Panc1 (cell line): ENCODE measurements around the gene USP31. TPM values are rescaled to one million over a fixed set of nuclear protein-coding genes. Genes with fewer than 3 reads are reported as not detected.

Experiments used
- ATAC-seq: fragments of 200-7000 bp; cut with Tn5 transposase; 2 replicates; pipeline ENCODE4 v1.9.1; 2020; ENCODE audit warnings: mild to moderate bottlenecking, moderate library complexity
- BruUV-seq: library from RNA; stranded (reverse); fragments of 400-500 nt; replicated peaks from 2 replicates; lab custom pipeline; 2021; lab: Mats Ljungman, UMichigan
- CTCF ChIA-PET: fragments of 300-600 bp; sonication (Branson Sonifier 250); formaldehyde crosslinking; loops from one replicate; lab custom pipeline; 2022; ENCODE audit warnings: antibody characterized with exemption; lab: Charles Lee
- POLR2A ChIA-PET: fragments of 300-600 bp; sonication (Branson Sonifier 250); formaldehyde crosslinking; loops from one replicate; lab custom pipeline; 2022; ENCODE audit warnings: antibody characterized with exemption; lab: Charles Lee
- DNase-seq: peaks from one replicate; pipeline ENCODE4 v3.0.0-alpha.2; 2010; ENCODE audit warnings: low read depth, low spot score
- H3K27ac ChIP-seq: 2 replicates; pipeline ENCODE4 v1.5.1; 2011; ENCODE audit warnings: mild to moderate bottlenecking, low read length, inconsistent platforms
- H3K27me3 ChIP-seq: fragments of 200-500 bp; sonication (Bioruptor generic); 2 replicates; pipeline ENCODE4 v1.6.0; 2014; ENCODE audit warnings: low read length, inconsistent platforms; ENCODE audit not compliant: control insufficient read depth, insufficient read depth
- H3K36me3 ChIP-seq: fragments of 200-500 bp; sonication (Bioruptor generic); 2 replicates; pipeline ENCODE4 v1.5.1; 2014; ENCODE audit warnings: inconsistent platforms, mild to moderate bottlenecking, low read length, moderate library complexity; ENCODE audit not compliant: control insufficient read depth, insufficient read depth
- H3K4me1 ChIP-seq: 2 replicates; pipeline ENCODE4 v1.5.1; 2011; ENCODE audit warnings: inconsistent platforms, mild to moderate bottlenecking, low read length, moderate library complexity; ENCODE audit not compliant: control insufficient read depth, insufficient read depth
- H3K4me3 ChIP-seq, 2 experiments: 2 replicates each; pipeline ENCODE4 v1.5.1; 2011 to 2012; ENCODE audit warnings: low read depth in 2 of 2, low read length in 2 of 2, mild to moderate bottlenecking in 2 of 2, inconsistent platforms in 1 of 2, moderate library complexity in 1 of 2
- H3K9me3 ChIP-seq: fragments of 200-500 bp; sonication (Bioruptor generic); 2 replicates; pipeline ENCODE4 v1.5.1; 2014; ENCODE audit warnings: low read depth, mild to moderate bottlenecking, inconsistent platforms, low read length, moderate library complexity; ENCODE audit not compliant: control insufficient read depth, insufficient read depth
- CTCF ChIP-seq: fragments of 450-650 bp; IDR thresholded peaks from 2 replicates; pipeline ENCODE4 v1.5.1; 2017; ENCODE audit warnings: mild to moderate bottlenecking
- POLR2AphosphoS5 ChIP-seq: IDR thresholded peaks from 2 replicates; pipeline ENCODE4 v1.6.1; 2012; ENCODE audit warnings: mild to moderate bottlenecking, low read depth, low read length, moderate library complexity
- REST ChIP-seq, 2 experiments: IDR thresholded peaks; 2 replicates each; pipeline ENCODE4 v1.6.1; 2011 to 2012; ENCODE audit warnings: low read depth in 2 of 2, control low read depth in 1 of 2, low read length in 1 of 2, mild to moderate bottlenecking in 1 of 2, moderate library complexity in 1 of 2; ENCODE audit not compliant: insufficient read depth in 1 of 2
- SIN3A ChIP-seq: IDR thresholded peaks from 2 replicates; pipeline ENCODE4 v1.6.1; 2012; ENCODE audit warnings: low read depth, mild to moderate bottlenecking, low read length, moderate library complexity, borderline replicate concordance; ENCODE audit not compliant: insufficient read depth
- TCF7L2 ChIP-seq: IDR thresholded peaks from 2 replicates; pipeline ENCODE4 v1.6.1; 2011; ENCODE audit warnings: mild to moderate bottlenecking, low read depth, low read length, inconsistent platforms
- in situ Hi-C: cut with HindIII; loops from 2 replicates; pipeline ENCODE4 v1.10.0; 2016; ENCODE audit warnings: low sequenced_read_pairs, low pct_unique_long_range_greater_than_20kb
- intact Hi-C: fragments of 100-400 bp; cut with micrococcal nuclease; formaldehyde crosslinking; loops from one replicate; pipeline ENCODE4 v1.10.0; 2022; ENCODE audit not compliant: unreplicated experiment
- total RNA-seq: library from RNA; stranded (reverse); gene quantifications from one replicate; pipeline ENCODE4 v1.2.1, GENCODE V29; 2021; ENCODE audit not compliant: unreplicated experiment

The USP31 gene
- total RNA-seq, 1 experiment from 2014 or later: 27.2 TPM

- Histone ChIP-seq H3K4me1 (no peaks in the 10 kb centered on the region), H3K4me3 (no peak overlapping the region), H3K36me3 (no peaks in the 10 kb centered on the region), H3K27me3 (peaks cover 19% of the 10 kb centered on the region), H3K9me3 (no peaks in the 10 kb centered on the region), H3K27ac (no peak overlapping the region)
- POLR2A ChIA-PET: no interaction called here
- no TSS peak for BruUV-seq
- in situ Hi-C loops (no loop called here), intact Hi-C loops (no loop called here)
- TF ChIP-seq TCF7L2 (no peak), REST (IDR thresholded peaks at IDR 0.05; ENCODE audit: insufficient read depth in 1 of 2, low read depth in 2 of 2, low read length in 1 of 2) (no peak), SIN3A (no peak), POLR2AphosphoS5 (no peak), CTCF (no peak)
- DNase-seq (no peak), ATAC-seq (no peak)
- CTCF ChIA-PET: no interaction called here
Measured at GRCh38 chr16:23031508-23032098, 117.6 kb downstream of the USP31 start.

GRCh38 chr16:23029733-23030420, 119.4 kb downstream of the USP31 start:
- Histone ChIP-seq H3K36me3 (no peaks in the 10 kb centered on the region), H3K4me1 (no peaks in the 10 kb centered on the region), H3K4me3 (no peak overlapping the region), H3K9me3 (no peaks in the 10 kb centered on the region), H3K27me3 (peaks cover 24% of the 10 kb centered on the region), H3K27ac (no peak overlapping the region)
- in situ Hi-C loops (no loop called here), intact Hi-C loops (no loop called here)
- ChIA-PET CTCF (no interaction called here), POLR2A (no interaction called here)
- DNase-seq (no peak), ATAC-seq (no peak)
- TF ChIP-seq TCF7L2 (no peak), CTCF (no peak), POLR2AphosphoS5 (no peak), REST (IDR thresholded peaks at IDR 0.05; ENCODE audit: insufficient read depth in 1 of 2, low read depth in 2 of 2, low read length in 1 of 2) (no peak), SIN3A (no peak)
- BruUV-seq: no TSS peak
